Measurements from ENCODE around the gene SV2B. TPM values are rescaled to one million over a fixed set of nuclear protein-coding genes. Genes with fewer than 3 reads are reported as not detected.

SV2B gene
- total RNA-seq, 1 experiment from 2014 or later: not detected

- no peaks in the 10 kb centered on the region for H3K79me2 ChIP-seq (ENCODE audit: insufficient read depth, low read length)
- H2AFZ ChIP-seq (ENCODE audit: low read depth, low read length, poor library complexity, severe bottlenecking): no peak overlapping the region
- H3K36me3 ChIP-seq (ENCODE audit: control insufficient read depth in 1 of 2, insufficient read depth in 2 of 2, low read length in 2 of 2): no peaks in the 10 kb centered on the region
- POLR2A ChIA-PET: no interaction called here
- TF ChIP-seq RAD21 (IDR thresholded peaks at IDR 0.05; ENCODE audit: low read depth) (peak; percentile 87), TCF7L2 (IDR thresholded peaks at IDR 0.05; ENCODE audit: borderline replicate concordance, extremely low read depth, insufficient read depth, insufficient read length) (no peak), CTCF (IDR thresholded peaks at IDR 0.05 in 2 of 3, conservative IDR thresholded peaks at IDR 0.05 in 1 of 3; ENCODE audit: borderline replicate concordance in 1 of 3, insufficient read depth in 1 of 3, low read depth in 2 of 3, low read length in 2 of 3) (peak; percentile 67 to 78 (median 75)), POLR2AphosphoS5 (IDR thresholded peaks at IDR 0.05; ENCODE audit: low read depth, low read length) (no peak)
- TF ChIP-seq, protein P1, sequence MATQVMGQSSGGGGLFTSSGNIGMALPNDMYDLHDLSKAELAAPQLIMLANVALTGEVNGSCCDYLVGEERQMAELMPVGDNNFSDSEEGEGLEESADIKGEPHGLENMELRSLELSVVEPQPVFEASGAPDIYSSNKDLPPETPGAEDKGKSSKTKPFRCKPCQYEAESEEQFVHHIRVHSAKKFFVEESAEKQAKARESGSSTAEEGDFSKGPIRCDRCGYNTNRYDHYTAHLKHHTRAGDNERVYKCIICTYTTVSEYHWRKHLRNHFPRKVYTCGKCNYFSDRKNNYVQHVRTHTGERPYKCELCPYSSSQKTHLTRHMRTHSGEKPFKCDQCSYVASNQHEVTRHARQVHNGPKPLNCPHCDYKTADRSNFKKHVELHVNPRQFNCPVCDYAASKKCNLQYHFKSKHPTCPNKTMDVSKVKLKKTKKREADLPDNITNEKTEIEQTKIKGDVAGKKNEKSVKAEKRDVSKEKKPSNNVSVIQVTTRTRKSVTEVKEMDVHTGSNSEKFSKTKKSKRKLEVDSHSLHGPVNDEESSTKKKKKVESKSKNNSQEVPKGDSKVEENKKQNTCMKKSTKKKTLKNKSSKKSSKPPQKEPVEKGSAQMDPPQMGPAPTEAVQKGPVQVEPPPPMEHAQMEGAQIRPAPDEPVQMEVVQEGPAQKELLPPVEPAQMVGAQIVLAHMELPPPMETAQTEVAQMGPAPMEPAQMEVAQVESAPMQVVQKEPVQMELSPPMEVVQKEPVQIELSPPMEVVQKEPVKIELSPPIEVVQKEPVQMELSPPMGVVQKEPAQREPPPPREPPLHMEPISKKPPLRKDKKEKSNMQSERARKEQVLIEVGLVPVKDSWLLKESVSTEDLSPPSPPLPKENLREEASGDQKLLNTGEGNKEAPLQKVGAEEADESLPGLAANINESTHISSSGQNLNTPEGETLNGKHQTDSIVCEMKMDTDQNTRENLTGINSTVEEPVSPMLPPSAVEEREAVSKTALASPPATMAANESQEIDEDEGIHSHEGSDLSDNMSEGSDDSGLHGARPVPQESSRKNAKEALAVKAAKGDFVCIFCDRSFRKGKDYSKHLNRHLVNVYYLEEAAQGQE (IDR thresholded peaks at IDR 0.05; ENCODE audit: low read depth): no peak
- no peak overlapping the region for H3K27ac ChIP-seq (ENCODE audit: low read depth, low read length)
- CTCF ChIA-PET: interaction anchor here (0.8 to 3.0 kb wide), 7 partner anchors 9 to 778 kb away, joined by 3 to 22 read pairs (median 4); partner anchors contain the start of gene SLCO3A1
- no peak overlapping the region for H3K4me3 ChIP-seq (replicated peaks in 1 of 2; ENCODE audit: low read depth in 1 of 2, low read length in 2 of 2)
- peaks cover 74% of the 10 kb centered on the region for H3K27me3 ChIP-seq (ENCODE audit: insufficient read depth, low read length)
- no peaks in the 10 kb centered on the region for H3K9me3 ChIP-seq (ENCODE audit: control insufficient read depth in 1 of 2, insufficient read depth in 1 of 2, low read depth in 1 of 2, low read length in 2 of 2)
- H3K9ac ChIP-seq (ENCODE audit: low read length): no peak overlapping the region
- H3K4me2 ChIP-seq (ENCODE audit: low read length): 0 out of 2 replicates have a peak overlapping the region, but pooled peaks have one; percentile 6
- no peaks in the 10 kb centered on the region for H3K4me1 ChIP-seq (ENCODE audit: control insufficient read depth in 1 of 2, insufficient read depth in 2 of 2, low read length in 2 of 2)
- H3K9me2 ChIP-seq (ENCODE audit: insufficient read depth): no peaks in the 10 kb centered on the region
- RAD21 ChIA-PET (ENCODE audit: low non-redundant PET in 1 of 2, low total read pairs in 2 of 2, uncharacterized antibody in 2 of 2, unreplicated experiment in 2 of 2): no interaction called here
- intact Hi-C loops (cut with micrococcal nuclease): loop anchor here (1.0 to 2.0 kb wide), 4 partner anchors 403 to 779 kb away; partner anchors contain the start of gene SLCO3A1
- no peaks in the 10 kb centered on the region for H4K20me1 ChIP-seq (ENCODE audit: insufficient read depth)
- ATAC-seq (peak; percentile 89), DNase-seq (ENCODE audit: low read depth, low spot score) (peak; percentile 51)
- BruUV-seq (replicated peaks): no TSS peak
Measured at GRCh38 chr15:91302588-91303439, 202.8 kb downstream of the SV2B start.
